ENCODE data around the gene PBXIP1.

- TF ChIP-seq POLR2AphosphoS5 (IDR thresholded peaks at IDR 0.05; ENCODE audit: low read depth, low read length) (no peak), SIN3A (IDR thresholded peaks at IDR 0.05; ENCODE audit: borderline replicate concordance, insufficient read depth, low read length) (no peak), REST (IDR thresholded peaks at IDR 0.05; ENCODE audit: insufficient read depth in 1 of 2, low read depth in 2 of 2, low read length in 2 of 2) (no peak), TAF1 (IDR thresholded peaks at IDR 0.05; ENCODE audit: borderline replicate concordance, insufficient read depth, low read length) (no peak), FOXP2 (optimal IDR thresholded peaks at IDR 0.05; ENCODE audit: borderline replicate concordance, extremely low read depth, extremely low read length, insufficient read depth) (no peak)
Measured at GRCh38 chr1:154931940-154932487, 23.9 kb downstream of the PBXIP1 start.
